Esophagus muscularis mucosa (tissue), 4 donors: ENCODE data around the gene RERE.

ENCODE experiments used
- EP300 ChIP-seq: sonication (generic); formaldehyde crosslinking; IDR thresholded peaks from one replicate; pipeline ENCODE4 v1.6.1; 2017; ENCODE audit warnings: antibody characterized with exemption
- POLR2A ChIP-seq: fragments of 450-650 bp; IDR thresholded peaks from one replicate; pipeline ENCODE4 v1.6.1; 2017; ENCODE audit warnings: antibody characterized with exemption, moderate library complexity, mild to moderate bottlenecking, low read depth
- POLR2AphosphoS5 ChIP-seq, 2 donors: sonication (generic); formaldehyde crosslinking; IDR thresholded peaks; one replicate each; pipeline ENCODE4 v1.6.1; 2017; ENCODE audit warnings: antibody characterized with exemption in 2 of 2
- TF ChIP-seq, protein P1 (sequence below), 3 experiments: fragments of 200-600 bp in 2 of 3; fragments of 450-650 bp in 1 of 3; sonication (generic) in 2 of 3; IDR thresholded peaks; one replicate each; pipeline ENCODE4 v1.5.1; 2017 to 2019; ENCODE audit warnings: antibody characterized with exemption in 3 of 3, mild to moderate bottlenecking in 2 of 3, moderate library complexity in 1 of 3

DNA sequence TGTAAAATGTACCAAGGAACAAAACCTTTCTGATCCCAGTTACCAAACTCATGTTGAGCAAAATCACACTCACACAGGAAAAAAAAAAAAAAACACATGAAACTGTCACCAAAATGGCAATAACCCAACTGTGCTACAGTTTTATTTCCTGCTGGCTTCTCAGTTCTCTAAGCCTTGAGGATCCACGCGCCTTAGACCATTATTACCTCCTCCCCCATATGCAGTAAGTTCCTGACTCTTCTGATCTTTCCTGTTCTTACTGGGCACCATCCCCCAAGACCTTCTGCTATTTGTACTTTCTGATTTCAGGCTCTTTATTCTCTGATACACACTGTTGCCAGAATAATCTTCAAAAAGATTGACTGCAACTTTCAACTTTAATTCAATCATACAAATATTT, 419.9 kb downstream of the RERE start:
- TF ChIP-seq, protein P1, sequence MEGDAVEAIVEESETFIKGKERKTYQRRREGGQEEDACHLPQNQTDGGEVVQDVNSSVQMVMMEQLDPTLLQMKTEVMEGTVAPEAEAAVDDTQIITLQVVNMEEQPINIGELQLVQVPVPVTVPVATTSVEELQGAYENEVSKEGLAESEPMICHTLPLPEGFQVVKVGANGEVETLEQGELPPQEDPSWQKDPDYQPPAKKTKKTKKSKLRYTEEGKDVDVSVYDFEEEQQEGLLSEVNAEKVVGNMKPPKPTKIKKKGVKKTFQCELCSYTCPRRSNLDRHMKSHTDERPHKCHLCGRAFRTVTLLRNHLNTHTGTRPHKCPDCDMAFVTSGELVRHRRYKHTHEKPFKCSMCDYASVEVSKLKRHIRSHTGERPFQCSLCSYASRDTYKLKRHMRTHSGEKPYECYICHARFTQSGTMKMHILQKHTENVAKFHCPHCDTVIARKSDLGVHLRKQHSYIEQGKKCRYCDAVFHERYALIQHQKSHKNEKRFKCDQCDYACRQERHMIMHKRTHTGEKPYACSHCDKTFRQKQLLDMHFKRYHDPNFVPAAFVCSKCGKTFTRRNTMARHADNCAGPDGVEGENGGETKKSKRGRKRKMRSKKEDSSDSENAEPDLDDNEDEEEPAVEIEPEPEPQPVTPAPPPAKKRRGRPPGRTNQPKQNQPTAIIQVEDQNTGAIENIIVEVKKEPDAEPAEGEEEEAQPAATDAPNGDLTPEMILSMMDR (IDR thresholded peaks at IDR 0.05), result no peak
- no peak for TF ChIP-seq POLR2A
- no peak for TF ChIP-seq EP300
- no peak for TF ChIP-seq POLR2AphosphoS5 (IDR thresholded peaks at IDR 0.05)
